CD8-positive, alpha-beta memory T cell (primary cell): ENCODE measurements around the gene DMXL1. TPM values are rescaled to one million over a fixed set of nuclear protein-coding genes. Genes with fewer than 3 reads are reported as not detected.
"Not testable (repeated sequence)": the region's sequence is repeated elsewhere in the genome, so short reads cannot be mapped to it uniquely, and the experiment has no call there.

Experiments
- CTCF ChIA-PET: fragments of 350-600 bp; sonication (Branson Sonifier 250); formaldehyde crosslinking; loops from one replicate; lab custom pipeline; 2021; ENCODE audit warnings: antibody characterized with exemption; lab: Charles Lee
- POLR2A ChIA-PET: fragments of 350-600 bp; sonication (Branson Sonifier 250); formaldehyde crosslinking; loops from one replicate; lab custom pipeline; 2021; ENCODE audit warnings: antibody characterized with exemption; lab: Charles Lee
- DNase-seq, 5 donors: peaks; one replicate each; pipeline versions ENCODE4 v3.0.0 to v3.0.0-alpha.2; 2020 to 2022; ENCODE audit warnings: mixed read lengths in 1 of 5
- H3K27ac ChIP-seq: one replicate; pipeline ENCODE4 v1.7.0; 2013; ENCODE audit warnings: low read depth, mild to moderate bottlenecking, low read length, moderate library complexity
- H3K27me3 ChIP-seq: 2 replicates; pipeline ENCODE4 v1.7.0; 2013; ENCODE audit warnings: low read length, mild to moderate bottlenecking; ENCODE audit not compliant: insufficient read depth, poor library complexity, severe bottlenecking
- H3K36me3 ChIP-seq: 2 replicates; pipeline ENCODE4 v1.7.0; 2013; ENCODE audit warnings: mild to moderate bottlenecking, low read length, moderate library complexity; ENCODE audit not compliant: insufficient read depth
- H3K4me1 ChIP-seq: 2 replicates; pipeline ENCODE4 v1.7.0; 2013; ENCODE audit warnings: mild to moderate bottlenecking, low read length, moderate library complexity; ENCODE audit not compliant: insufficient read depth
- H3K4me3 ChIP-seq: 2 replicates; pipeline ENCODE4 v1.7.0; 2013; ENCODE audit warnings: mild to moderate bottlenecking, low read length
- H3K9me3 ChIP-seq: 2 replicates; pipeline ENCODE4 v1.7.0; 2013; ENCODE audit warnings: mild to moderate bottlenecking, low read length
- H3K27ac Mint-ChIP-seq, 8 donors: one replicate each; pipeline ENCODE4 v1.8.0; 2020 to 2021; ENCODE audit warnings: mixed read lengths in 8 of 8, mild to moderate bottlenecking in 6 of 8, inconsistent platforms in 3 of 8, moderate library complexity in 3 of 8
- H3K27me3 Mint-ChIP-seq, 2 donors: one replicate each; pipeline ENCODE4 v1.8.0; 2020 to 2021; ENCODE audit warnings: mixed read lengths in 2 of 2, mild to moderate bottlenecking in 1 of 2, moderate library complexity in 1 of 2
- H3K36me3 Mint-ChIP-seq, 3 donors: one replicate each; pipeline ENCODE4 v1.8.0; 2020 to 2021; ENCODE audit warnings: mixed read lengths in 3 of 3, inconsistent platforms in 1 of 3, mild to moderate bottlenecking in 1 of 3
- H3K4me1 Mint-ChIP-seq, 3 donors: one replicate each; pipeline ENCODE4 v1.8.0; 2020 to 2021; ENCODE audit warnings: mixed read lengths in 3 of 3, inconsistent platforms in 1 of 3, mild to moderate bottlenecking in 1 of 3
- H3K4me3 Mint-ChIP-seq, 7 donors: one replicate each; pipeline ENCODE4 v1.8.0; 2020 to 2021; ENCODE audit warnings: mixed read lengths in 7 of 7, mild to moderate bottlenecking in 6 of 7, moderate library complexity in 4 of 7, inconsistent platforms in 2 of 7
- H3K9me3 Mint-ChIP-seq, 5 donors: one replicate each; pipeline ENCODE4 v1.8.0; 2020 to 2022; ENCODE audit warnings: mixed read lengths in 5 of 5, mild to moderate bottlenecking in 3 of 5, moderate library complexity in 2 of 5, inconsistent platforms in 1 of 5
- polyA plus RNA-seq: library from polyadenylated mRNA; unstranded; fragments of 300-500 nt; fragmentation: Illumina TruSeq; gene quantifications from one replicate; pipeline ENCODE4 v1.2.3, GENCODE V29; 2021
- total RNA-seq, 2 experiments: library from RNA; stranded (reverse); gene quantifications; one replicate each; pipeline ENCODE4 v1.2.3, GENCODE V29; 2021

DMXL1 gene
- total and polyA plus RNA-seq, 3 experiments from 2014 or later: 12.9 to 26.2 (median 25.9) TPM

DNA sequence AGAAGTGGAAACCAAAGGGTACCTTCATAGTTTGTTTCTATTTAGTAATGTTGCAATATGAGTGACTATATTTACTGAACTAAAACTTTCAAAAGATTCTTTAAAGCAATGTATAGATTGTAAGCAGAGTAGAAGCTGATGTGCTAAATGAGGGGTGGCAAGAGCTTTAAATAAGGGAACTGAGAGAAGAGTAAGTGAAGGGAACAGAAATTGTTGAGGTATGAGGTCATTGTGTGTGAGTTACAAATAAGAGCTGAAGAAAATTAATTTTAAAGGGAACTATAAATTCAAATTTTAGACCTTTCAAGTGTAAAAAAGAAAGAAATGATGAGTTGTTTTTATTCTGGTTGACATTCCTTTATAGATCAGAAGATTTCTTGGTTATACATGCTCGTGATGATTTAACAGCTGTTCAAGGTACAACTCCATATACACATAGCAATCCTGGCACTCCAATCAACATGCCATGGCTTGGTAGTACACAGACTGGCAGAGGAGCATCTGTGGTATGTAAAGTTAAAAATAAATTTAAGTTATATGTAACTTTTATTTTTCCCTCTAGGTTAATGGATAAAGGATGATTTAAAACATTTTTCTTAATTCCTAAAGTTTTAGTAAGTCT is 149.8 kb downstream of the DMXL1 start:
- H3K27me3 ChIP-seq: no peaks in the 10 kb centered on the region
- Mint-ChIP-seq H3K4me3 (no peak overlapping the region), H3K27me3 (no peaks in the 10 kb centered on the region), H3K4me1 (peaks cover 0 to 1% (median 0%) of the 10 kb centered on the region in 3 donors), H3K9me3 (no peaks in the 10 kb centered on the region), H3K36me3 (peaks cover 0 to 42% (median 16%) of the 10 kb centered on the region in 3 donors), H3K27ac (no peak overlapping the region)
- H3K4me1 ChIP-seq: no peaks in the 10 kb centered on the region
- no peak for DNase-seq
- ChIA-PET CTCF (no interaction called here), POLR2A (no interaction called here)
- no peak overlapping the region for H3K4me3 ChIP-seq
- no peaks in the 10 kb centered on the region for H3K9me3 ChIP-seq
- no peak overlapping the region for H3K27ac ChIP-seq
- no peaks in the 10 kb centered on the region for H3K36me3 ChIP-seq

- Mint-ChIP-seq H3K4me3 (no peak overlapping the region), H3K27me3 (no peaks in the 10 kb centered on the region), H3K4me1 (peaks cover 0 to 1% (median 0%) of the 10 kb centered on the region in 3 donors), H3K9me3 (no peaks in the 10 kb centered on the region), H3K36me3 (peaks cover 0 to 44% (median 16%) of the 10 kb centered on the region in 3 donors), H3K27ac (no peak overlapping the region)
- CTCF ChIA-PET: no interaction called here
- no peak for DNase-seq
- Histone ChIP-seq H3K4me3 (no peak overlapping the region), H3K27me3 (no peaks in the 10 kb centered on the region), H3K4me1 (no peaks in the 10 kb centered on the region), H3K9me3 (no peaks in the 10 kb centered on the region), H3K36me3 (no peaks in the 10 kb centered on the region), H3K27ac (no peak overlapping the region)
- POLR2A ChIA-PET: no interaction called here
Measured at GRCh38 chr5:119221330-119221729, 150.4 kb downstream of the DMXL1 start.

GRCh38 chr5:119229950-119230349 is 159.1 kb downstream of the DMXL1 start:
- Mint-ChIP-seq H3K4me3 (no peak overlapping the region), H3K27ac (no peak overlapping the region), H3K9me3 (no peaks in the 10 kb centered on the region), H3K27me3 (no peaks in the 10 kb centered on the region), H3K36me3 (peaks cover 15 to 40% (median 16%) of the 10 kb centered on the region in 3 donors), H3K4me1 (no peaks in the 10 kb centered on the region)
- ChIA-PET CTCF (no interaction called here), POLR2A (no interaction called here)
- H3K27ac ChIP-seq: no peak overlapping the region
- H3K27me3 ChIP-seq: no peaks in the 10 kb centered on the region
- no peaks in the 10 kb centered on the region for H3K9me3 ChIP-seq
- DNase-seq: no peak
- peaks cover under 1% of the 10 kb centered on the region for H3K4me1 ChIP-seq
- H3K4me3 ChIP-seq: no peak overlapping the region
- H3K36me3 ChIP-seq: no peaks in the 10 kb centered on the region

DNA sequence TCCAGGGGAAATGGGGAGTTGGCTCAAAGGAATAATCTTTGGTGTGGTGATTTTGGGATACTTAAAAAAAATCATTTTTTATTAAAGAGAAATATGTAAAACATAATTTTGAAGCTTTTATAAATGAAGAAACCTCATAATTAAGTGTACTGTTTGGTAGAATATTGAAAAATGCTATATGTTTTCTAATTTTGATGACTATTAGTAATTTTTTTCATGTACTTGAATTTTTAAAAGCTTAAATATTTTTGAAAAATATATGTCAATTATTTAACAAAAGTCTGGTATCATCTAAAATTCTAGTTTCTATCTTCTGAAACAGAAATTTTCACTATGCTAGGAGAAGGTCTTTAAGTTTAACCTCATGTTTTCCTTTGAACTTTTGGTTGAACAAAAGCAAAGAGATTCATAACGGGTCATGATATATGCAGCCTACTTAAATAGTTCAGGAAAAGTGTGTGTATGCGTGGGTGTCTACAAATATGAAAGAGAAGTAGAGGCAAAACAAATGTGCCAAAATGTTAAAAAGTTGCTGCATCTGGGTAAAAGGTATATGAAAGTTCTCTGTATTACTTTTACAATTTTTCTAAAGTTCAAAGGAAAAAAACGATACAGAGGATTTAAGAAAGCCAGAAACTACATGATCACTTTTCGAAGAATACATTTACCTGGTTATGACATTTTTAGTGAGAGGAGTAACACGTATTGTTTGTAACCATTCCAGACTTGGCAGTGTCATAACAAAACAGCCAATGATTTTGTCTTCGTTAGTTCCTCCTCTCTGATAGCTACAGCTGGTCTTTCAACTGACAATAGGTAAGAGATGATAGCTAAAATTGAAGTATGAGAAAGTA is 167.6 kb downstream of the DMXL1 start:
- Mint-ChIP-seq H3K4me3 (no peak overlapping the region), H3K4me1 (peaks cover 0 to 8% (median 4%) of the 10 kb centered on the region in 3 donors), H3K36me3 (peaks cover 10 to 40% (median 10%) of the 10 kb centered on the region in 3 donors), H3K27me3 (no peaks in the 10 kb centered on the region), H3K27ac (peak overlapping the region in 1 of 8 donors; percentile 38), H3K9me3 (no peaks in the 10 kb centered on the region)
- Histone ChIP-seq H3K27ac (no peak overlapping the region), H3K4me3 (no peak overlapping the region), H3K4me1 (peaks cover 8% of the 10 kb centered on the region), H3K9me3 (no peaks in the 10 kb centered on the region), H3K36me3 (no peaks in the 10 kb centered on the region), H3K27me3 (no peaks in the 10 kb centered on the region)
- CTCF ChIA-PET: interaction anchor here (1.1 kb wide), 1 partner anchor 174 kb away, joined by 3 read pairs; no protein-coding TSS in a partner anchor
- POLR2A ChIA-PET: interaction anchor here (0.8 kb wide), 1 partner anchor 249 kb away, joined by 3 read pairs; no protein-coding TSS in a partner anchor
- DNase-seq: no peak

GRCh38 chr5:119239119-119239417 is 168.2 kb downstream of the DMXL1 start:
- Histone ChIP-seq H3K9me3 (no peaks in the 10 kb centered on the region), H3K4me3 (no peak overlapping the region), H3K27me3 (no peaks in the 10 kb centered on the region), H3K4me1 (peaks cover 8% of the 10 kb centered on the region), H3K36me3 (no peaks in the 10 kb centered on the region), H3K27ac (no peak overlapping the region)
- H3K27ac Mint-ChIP-seq: no peak overlapping the region
- POLR2A ChIA-PET: no interaction called here
- CTCF ChIA-PET: interaction anchor here (1.1 kb wide), 1 partner anchor 49 kb away, joined by 3 read pairs; no protein-coding TSS in a partner anchor
- no peaks in the 10 kb centered on the region for H3K27me3 Mint-ChIP-seq
- H3K4me1 Mint-ChIP-seq: peaks cover 0 to 8% (median 4%) of the 10 kb centered on the region in 3 donors
- H3K9me3 Mint-ChIP-seq: no peaks in the 10 kb centered on the region
- DNase-seq: peak in 1 of 5 donors; percentile 57
- peaks cover 8 to 39% (median 10%) of the 10 kb centered on the region in 3 donors for H3K36me3 Mint-ChIP-seq
- no peak overlapping the region for H3K4me3 Mint-ChIP-seq

DNA sequence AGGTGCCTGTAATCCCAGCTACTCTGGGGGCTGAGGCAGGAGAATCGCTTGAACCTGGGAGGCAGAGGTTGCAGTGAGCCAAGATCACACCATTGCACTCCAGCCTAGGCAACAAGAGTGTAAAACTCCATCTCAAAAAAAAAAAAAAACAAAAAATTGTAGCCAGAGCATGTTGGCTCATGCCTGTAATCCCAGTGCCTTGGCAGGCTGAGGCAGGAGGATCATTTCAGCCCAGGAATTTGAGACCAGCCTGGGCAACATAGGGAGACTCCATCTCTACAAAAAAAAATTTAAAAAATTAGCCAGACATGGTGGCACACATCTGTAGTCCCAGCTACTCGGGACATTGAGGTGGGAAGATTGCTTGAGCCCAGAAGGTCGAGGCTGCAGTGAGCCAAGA is 168.9 kb downstream of the DMXL1 start:
- H3K4me3 Mint-ChIP-seq, H3K4me1 ChIP-seq, POLR2A ChIA-PET, DNase-seq, H3K27ac Mint-ChIP-seq, H3K4me3 ChIP-seq, H3K27me3 Mint-ChIP-seq, H3K9me3 ChIP-seq, H3K27ac ChIP-seq, H3K9me3 Mint-ChIP-seq, H3K4me1 Mint-ChIP-seq, H3K27me3 ChIP-seq, H3K36me3 ChIP-seq: not testable (repeated sequence)
- CTCF ChIA-PET: interaction anchor here (1.1 kb wide), 1 partner anchor 48 kb away, joined by 3 read pairs; no protein-coding TSS in a partner anchor
- H3K36me3 Mint-ChIP-seq: peaks cover 0 to 32% (median 5%) of the 10 kb centered on the region in 3 donors

- ChIA-PET CTCF (interaction anchor here (1.0 to 1.5 kb wide), 3 partner anchors 9 to 168 kb away, joined by 3 to 4 read pairs (median 3); no protein-coding TSS in a partner anchor), POLR2A (no interaction called here)
- Mint-ChIP-seq H3K27me3 (no peaks in the 10 kb centered on the region), H3K9me3 (no peaks in the 10 kb centered on the region), H3K27ac (peak overlapping the region in 1 of 8 donors; percentile 72), H3K4me3 (no peak overlapping the region), H3K36me3 (peaks cover 0 to 32% (median 4%) of the 10 kb centered on the region in 3 donors), H3K4me1 (no peaks in the 10 kb centered on the region)
- Histone ChIP-seq H3K4me3 (no peak overlapping the region), H3K4me1 (no peaks in the 10 kb centered on the region), H3K36me3 (no peaks in the 10 kb centered on the region), H3K27me3 (no peaks in the 10 kb centered on the region), H3K27ac (no peak overlapping the region), H3K9me3 (no peaks in the 10 kb centered on the region)
- no peak for DNase-seq
Measured at GRCh38 chr5:119243888-119244287, 173.0 kb downstream of the DMXL1 start.
